Transverse colon (tissue), 4 donors: Measurements from ENCODE around the gene CDHR4. TPM values are rescaled to one million over a fixed set of nuclear protein-coding genes. Genes with fewer than 3 reads are reported as not detected.

Experiments
- DNase-seq: peaks from one replicate; pipeline ENCODE4 v3.0.0-alpha.2; 2019
- H3K27ac ChIP-seq, 4 donors: fragments of 200-600 bp; sonication (generic); 2 replicates each; pipeline ENCODE4 v1.5.1; 2016 to 2018; ENCODE audit warnings: inconsistent platforms in 4 of 4
- H3K27me3 ChIP-seq: fragments of 200-600 bp; sonication (generic); 2 replicates; pipeline ENCODE4 v1.5.1; 2017; ENCODE audit warnings: inconsistent platforms
- H3K36me3 ChIP-seq, 4 donors: fragments of 200-600 bp; sonication (generic); 2 replicates each; pipeline ENCODE4 v1.5.1; 2017 to 2019; ENCODE audit warnings: inconsistent platforms in 4 of 4
- H3K4me1 ChIP-seq, 4 donors: fragments of 200-600 bp; sonication (generic); 2 replicates each; pipeline ENCODE4 v1.5.1; 2017 to 2020; ENCODE audit warnings: inconsistent platforms in 4 of 4
- H3K4me3 ChIP-seq, 4 donors: fragments of 200-600 bp; sonication (generic); 1 replicate in 1 of 4; 2 replicates in 3 of 4; pipeline versions ENCODE4 v1.5.1 to v1.6.1; 2017 to 2019; ENCODE audit warnings: inconsistent platforms in 4 of 4
- H3K9me3 ChIP-seq, 2 donors: fragments of 200-600 bp; sonication (generic); 2 replicates each; pipeline ENCODE4 v1.5.1; 2017 to 2019; ENCODE audit warnings: inconsistent platforms in 2 of 2
- CTCF ChIP-seq, 5 experiments: fragments of 200-600 bp in 3 of 5; fragments of 450-650 bp in 2 of 5; sonication (generic) in 3 of 5; IDR thresholded peaks; 1 replicate in 2 of 5; 2 replicates in 3 of 5; pipeline ENCODE4 v1.5.1; 2016 to 2017; ENCODE audit warnings: antibody characterized with exemption in 5 of 5, inconsistent platforms in 3 of 5, mild to moderate bottlenecking in 2 of 5, moderate library complexity in 1 of 5
- EP300 ChIP-seq: sonication (generic); formaldehyde crosslinking; IDR thresholded peaks from one replicate; pipeline ENCODE4 v1.6.1; 2017; ENCODE audit warnings: antibody characterized with exemption, low read depth
- POLR2A ChIP-seq: fragments of 450-650 bp; IDR thresholded peaks from one replicate; pipeline ENCODE4 v1.6.1; 2016; ENCODE audit warnings: antibody characterized with exemption, mild to moderate bottlenecking, moderate library complexity
- POLR2AphosphoS5 ChIP-seq, 3 donors: sonication (generic); formaldehyde crosslinking; IDR thresholded peaks; one replicate each; pipeline ENCODE4 v1.6.1; 2016; ENCODE audit warnings: antibody characterized with exemption in 3 of 3
- WGBS, 2 donors: methylation state at CpG; one replicate each; pipeline ENCODE4 v1.1.5; 2018; ENCODE audit warnings: low coverage in 1 of 2; 5-methylcytosine and 5-hydroxymethylcytosine counted together
- in situ Hi-C, 4 donors: fragments of 200-750 bp; cut with MboI; loops; one replicate each; pipeline versions ENCODE4 v1.15.0 to v1.15.1; 2017; ENCODE audit warnings: low sequenced_read_pairs in 3 of 4, low pct_ligation_motif_present in 1 of 4, low pct_unique_long_range_greater_than_20kb in 1 of 4
- intact Hi-C: fragments of 100-400 bp; cut with DNase I; formaldehyde crosslinking; loops from one replicate; pipeline ENCODE4 v1.15.1; 2023; ENCODE audit warnings: low total_unique reads
- total RNA-seq, 4 donors: library from RNA; depleted of rRNA; stranded (reverse); fragments of >200 nt; gene quantifications; one replicate each; pipeline ENCODE4 v1.1.0, GENCODE V29; 2016

Gene CDHR4
- total RNA-seq, 4 donors from 2014 or later = not detected

GRCh38 chr3:49805897-49806701 is 6.4 kb upstream of the CDHR4 start:
- TF ChIP-seq POLR2AphosphoS5 (IDR thresholded peaks at IDR 0.05) = no peak
- no peak for TF ChIP-seq CTCF (IDR thresholded peaks at IDR 0.05)
- no peak for TF ChIP-seq POLR2A
- TF ChIP-seq EP300 = no peak
- Histone ChIP-seq H3K9me3 (no peaks in the 10 kb centered on the region), H3K4me3 (no peak overlapping the region), H3K27ac (peak overlapping the region; percentile 46 to 83 (median 70)), H3K4me1 (peaks cover 0 to 30% (median 24%) of the 10 kb centered on the region in 4 donors), H3K27me3 (no peaks in the 10 kb centered on the region), H3K36me3 (peaks cover 0 to 6% (median 0%) of the 10 kb centered on the region in 4 donors)
- WGBS, 2 donors = 50% methylated on average over 10 of the region's 11 CpGs; no CpG with 5 or more reads in 1 of the 2 donors
- DNase-seq = peak; percentile 44
- in situ Hi-C loops = no loop called here
- intact Hi-C loops = no loop called here

GRCh38 chr3:49805367-49805782 is 5.7 kb upstream of the CDHR4 start:
- intact Hi-C loops = no loop called here
- peak in 2 of 3 donors; percentile 8 to 39 for TF ChIP-seq POLR2AphosphoS5 (IDR thresholded peaks at IDR 0.05)
- TF ChIP-seq EP300 = no peak
- TF ChIP-seq POLR2A = no peak
- peak; percentile 50 for DNase-seq
- Histone ChIP-seq H3K27ac (peak overlapping the region; percentile 46 to 99 (median 75)), H3K9me3 (no peaks in the 10 kb centered on the region), H3K4me1 (peaks cover 0 to 30% (median 24%) of the 10 kb centered on the region in 4 donors), H3K27me3 (no peaks in the 10 kb centered on the region), H3K4me3 (no peak overlapping the region), H3K36me3 (peaks cover 0 to 6% (median 0%) of the 10 kb centered on the region in 4 donors)
- in situ Hi-C loops = no loop called here
- 62% methylated on average over 3 of the region's 3 CpGs; no CpG with 5 or more reads in 1 of the 2 donors for WGBS, 2 donors

- in situ Hi-C loops (no loop called here), intact Hi-C loops (no loop called here)
- peak overlapping the region; percentile 83 to 99 (median 94) for H3K27ac ChIP-seq
- no peak for DNase-seq
- H3K4me1 ChIP-seq = peaks cover 0 to 30% (median 24%) of the 10 kb centered on the region in 4 donors
- TF ChIP-seq POLR2A (no peak), EP300 (no peak), POLR2AphosphoS5 (IDR thresholded peaks at IDR 0.05) (no peak), CTCF (IDR thresholded peaks at IDR 0.05) (no peak)
- no peaks in the 10 kb centered on the region for H3K27me3 ChIP-seq
- no peaks in the 10 kb centered on the region for H3K36me3 ChIP-seq
- WGBS, 2 donors = 70% methylated on average over 24 of the region's 26 CpGs; no CpG with 5 or more reads in 1 of the 2 donors
- H3K9me3 ChIP-seq = no peaks in the 10 kb centered on the region
- peak overlapping the region in 2 of 4 donors; percentile 75 to 85 for H3K4me3 ChIP-seq
Measured at GRCh38 chr3:49804141-49805041, 4.7 kb upstream of the CDHR4 start.

GRCh38 chr3:49803465-49804140 is 3.9 kb upstream of the CDHR4 start:
- H3K27me3 ChIP-seq = no peaks in the 10 kb centered on the region
- no peaks in the 10 kb centered on the region for H3K9me3 ChIP-seq
- WGBS, 2 donors = 3% methylated on average over 21 of the region's 41 CpGs; no CpG with 5 or more reads in 1 of the 2 donors
- in situ Hi-C loops = no loop called here
- peak; percentile 52 for DNase-seq
- H3K4me3 ChIP-seq = peak overlapping the region; percentile 75 to 96 (median 83)
- intact Hi-C loops = no loop called here
- H3K36me3 ChIP-seq = no peaks in the 10 kb centered on the region
- H3K27ac ChIP-seq = peak overlapping the region; percentile 83 to 99 (median 94)
- TF ChIP-seq POLR2A = no peak
- TF ChIP-seq EP300 = no peak
- TF ChIP-seq POLR2AphosphoS5 (IDR thresholded peaks at IDR 0.05) = no peak
- TF ChIP-seq CTCF (IDR thresholded peaks at IDR 0.05) = peak in 1 of 5 experiments; percentile 20
- peaks cover 0 to 30% (median 24%) of the 10 kb centered on the region in 4 donors for H3K4me1 ChIP-seq
